GM13976 (cell line): ENCODE measurements around the gene MID1.

Experiments
- DNase-seq: peaks from one replicate; pipeline ENCODE4 v3.0.0; 2012; ENCODE audit warnings: low spot score
- CTCF ChIP-seq: IDR thresholded peaks from 2 replicates; pipeline ENCODE4 v1.5.1; 2012; ENCODE audit warnings: borderline replicate concordance, mild to moderate bottlenecking; ENCODE audit not compliant: insufficient read depth; ENCODE audit errors: extremely low read depth, missing control alignments, control extremely low read depth
- in situ Hi-C: fragments of 300-500 bp; cut with MboI; formaldehyde crosslinking; loops from one replicate; pipeline ENCODE4 v1.12.0; 2022; ENCODE audit warnings: low sequenced_read_pairs, mixed read lengths, inconsistent platforms; ENCODE audit not compliant: unreplicated experiment

Gene MID1

GRCh38 chrX:10611441-10612090 is 8.8 kb downstream of the MID1 start:
- DNase-seq = no peak
- no peak for TF ChIP-seq CTCF
- in situ Hi-C loops = loop anchor here (10.0 kb wide), 1 partner anchor 417 kb away; no protein-coding TSS in a partner anchor

- no peak for TF ChIP-seq CTCF
- in situ Hi-C loops = no loop called here
- no peak for DNase-seq
These were observed 12.3 kb downstream of the MID1 start for GRCh38 chrX:10608099-10608498.

- DNase-seq = no peak
- TF ChIP-seq CTCF = no peak
- in situ Hi-C loops = no loop called here
These were observed 13.2 kb downstream of the MID1 start for GRCh38 chrX:10607233-10607632.

GRCh38 chrX:10603612-10604011 is 16.8 kb downstream of the MID1 start:
- TF ChIP-seq CTCF = no peak
- no peak for DNase-seq
- in situ Hi-C loops = no loop called here

GRCh38 chrX:10602646-10603045 is 17.7 kb downstream of the MID1 start:
- DNase-seq = no peak
- in situ Hi-C loops = no loop called here

GRCh38 chrX:10600479-10600878 is 19.9 kb downstream of the MID1 start:
- in situ Hi-C loops = no loop called here
- TF ChIP-seq CTCF = no peak
- DNase-seq = no peak

More at GRCh38 chrX:10602646-10603045, 17.7 kb downstream of the MID1 start:
- no peak for TF ChIP-seq CTCF
